ENCODE results near the gene FBXO33.
A peak's percentile ranks its signal among the peaks of the same experiment; 100 is the strongest.

FBXO33 gene, protein sequence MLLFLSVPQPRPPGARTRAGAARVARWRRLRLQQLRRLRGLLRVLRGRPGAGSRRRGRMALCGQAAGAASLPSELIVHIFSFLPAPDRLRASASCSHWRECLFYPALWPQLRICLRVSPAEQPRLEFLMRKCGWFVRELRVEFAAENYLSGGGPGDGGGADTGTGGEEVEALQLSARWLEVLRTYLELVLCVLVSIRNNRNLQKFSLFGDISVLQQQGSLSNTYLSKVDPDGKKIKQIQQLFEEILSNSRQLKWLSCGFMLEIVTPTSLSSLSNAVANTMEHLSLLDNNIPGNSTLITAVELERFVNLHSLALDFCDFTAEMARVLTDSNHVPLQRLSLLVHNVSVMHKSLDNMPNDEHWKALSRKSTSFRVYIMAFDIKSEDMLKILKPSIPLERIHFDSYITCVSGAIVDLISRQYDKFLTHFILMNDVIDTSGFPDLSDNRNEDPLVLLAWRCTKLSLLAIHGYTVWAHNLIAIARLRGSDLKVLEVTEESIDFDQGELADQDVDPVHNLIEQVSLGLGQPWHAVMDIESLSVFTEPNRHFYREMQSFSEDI

DNA sequence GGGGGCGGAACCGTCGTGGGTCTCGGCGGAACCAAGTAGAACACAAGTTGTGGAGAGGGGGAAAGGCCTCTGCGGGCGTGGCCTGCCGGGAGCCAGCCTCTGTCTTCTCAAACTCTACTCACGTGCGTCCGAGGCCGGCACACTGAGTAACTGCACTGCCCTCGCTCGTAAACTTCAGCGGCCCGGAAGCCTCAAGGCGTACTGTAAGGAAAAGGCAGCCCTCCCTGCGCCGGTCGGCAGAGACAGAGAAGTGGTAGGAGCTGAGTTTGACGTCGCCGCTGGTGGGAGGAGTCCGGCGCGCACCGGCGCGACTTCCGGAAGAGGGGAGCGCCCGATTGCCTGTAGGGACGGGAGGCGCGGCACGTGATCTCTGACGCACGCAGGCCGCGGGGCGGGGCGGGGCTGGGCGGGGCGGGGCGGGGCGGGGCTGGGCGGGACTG, at the start of gene FBXO33:
Gene FBXO33 (minus strand): TSS at position 255 of the 440 bp plus-strand sequence. CDS start 271 bp downstream, outside the sequence.
- peak; percentile 97 for DNase-seq (ENCODE audit: low spot score)

DNA sequence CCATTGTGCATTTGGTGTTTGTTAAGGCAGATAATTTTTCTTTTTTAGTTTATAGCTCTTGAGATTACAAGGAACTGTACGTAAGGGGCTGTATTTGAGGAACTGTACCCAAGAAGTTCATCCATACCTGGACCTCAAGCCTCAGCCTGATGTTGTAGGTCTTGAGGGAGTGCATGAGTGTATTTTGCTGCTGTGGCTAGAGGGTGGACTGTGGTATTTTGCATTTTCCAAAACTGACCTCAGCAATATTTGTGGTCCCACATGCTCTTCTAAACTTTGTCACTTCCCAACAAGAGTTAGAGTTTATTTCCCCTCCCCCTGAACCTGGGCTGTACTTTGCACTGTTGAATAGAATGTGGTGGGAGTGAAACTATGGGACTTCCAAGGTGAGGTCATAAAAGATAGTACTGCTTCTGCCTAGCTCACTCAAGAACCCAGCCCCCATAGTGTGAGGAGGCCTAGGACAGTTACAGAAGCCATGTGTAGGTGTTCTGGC, 42.2 kb upstream of the FBXO33 start:
- peak; percentile 36 for DNase-seq (ENCODE audit: low spot score)

GRCh38 chr14:39472078-39472477, 39.8 kb upstream of the FBXO33 start:
- DNase-seq (ENCODE audit: low spot score), result no peak

- DNase-seq (ENCODE audit: low spot score), result no peak
Measured at GRCh38 chr14:39469094-39469710, 37.0 kb upstream of the FBXO33 start.

- peak; percentile 61 for DNase-seq (ENCODE audit: low spot score)
Measured at GRCh38 chr14:39467889-39468524, 35.8 kb upstream of the FBXO33 start.

GRCh38 chr14:39459795-39460478, 27.7 kb upstream of the FBXO33 start:
- DNase-seq (ENCODE audit: low spot score), result no peak

DNA sequence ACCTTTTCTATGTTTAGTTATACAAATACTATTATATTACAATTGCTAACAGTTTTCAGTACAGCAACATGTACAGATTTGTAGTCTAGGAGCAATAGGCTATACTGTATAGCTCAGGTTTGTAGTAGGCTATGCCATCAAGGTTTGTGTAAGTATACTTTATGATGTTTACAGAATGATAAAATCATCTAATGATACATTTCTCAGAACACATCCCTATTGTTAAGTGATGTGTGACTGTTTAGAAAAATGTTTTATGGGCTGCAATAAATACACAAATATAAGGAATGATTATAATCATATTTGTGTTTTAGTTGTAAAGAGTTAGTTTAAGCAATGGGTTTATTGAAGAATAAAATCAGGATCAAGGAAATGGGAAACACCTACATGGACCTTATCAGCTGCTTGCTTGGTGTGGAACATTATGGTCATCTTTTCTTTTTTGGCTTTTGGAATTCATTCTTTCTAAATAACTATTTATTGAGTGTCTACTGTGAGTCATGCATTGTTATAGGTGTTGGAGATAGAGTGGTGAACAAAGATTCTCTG, 24.5 kb upstream of the FBXO33 start:
- DNase-seq (ENCODE audit: low spot score), result no peak

DNA sequence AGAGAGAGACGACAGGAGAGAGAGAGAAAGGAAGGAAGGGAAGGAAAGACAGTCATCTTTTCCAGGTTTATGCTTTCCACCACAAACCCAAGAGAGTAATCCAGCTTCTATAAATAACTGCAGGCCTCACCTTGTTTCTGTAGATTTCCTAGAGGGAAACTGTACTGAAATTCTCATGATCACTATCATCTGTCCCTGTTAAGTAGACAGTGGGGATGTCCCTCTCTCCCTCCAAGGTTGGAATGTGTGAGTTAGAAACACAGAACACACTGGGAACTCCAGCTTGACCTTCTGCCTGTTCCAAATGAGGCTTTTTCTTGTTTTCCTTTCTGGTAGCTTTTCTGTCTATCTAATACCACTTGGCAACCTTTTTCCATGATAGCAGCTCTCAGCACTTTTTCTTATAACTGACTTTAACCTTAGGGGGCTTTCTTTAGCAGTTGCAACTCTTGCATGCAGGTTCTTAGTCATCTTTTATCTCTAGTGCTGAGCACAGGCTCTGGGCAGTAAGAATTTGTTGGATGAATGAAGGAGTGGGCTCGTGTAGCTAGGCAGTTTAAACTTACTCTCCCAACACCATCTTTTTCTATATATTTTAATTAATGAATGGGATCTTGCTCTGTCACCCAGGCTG, 22.8 kb upstream of the FBXO33 start:
- no peak for DNase-seq (ENCODE audit: low spot score)

DNA sequence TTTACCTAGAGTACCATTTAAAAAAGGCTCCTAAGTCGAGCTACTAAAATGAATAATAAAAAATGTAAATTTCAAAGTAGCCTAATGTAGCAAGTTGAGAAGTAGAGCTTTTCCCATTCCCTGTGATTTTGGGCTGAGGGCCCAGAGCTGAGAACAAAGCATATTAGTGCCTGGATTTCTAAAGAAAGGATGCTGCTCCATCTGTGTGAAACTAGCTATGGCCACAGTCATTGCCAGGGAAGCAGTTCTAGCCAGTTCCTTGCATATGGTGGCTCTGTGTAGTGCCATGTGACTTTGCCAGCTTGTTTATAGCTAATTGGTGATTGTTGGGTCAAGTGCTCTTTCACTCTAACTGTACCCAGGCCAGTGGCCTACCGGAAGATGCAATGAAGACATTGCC, 20.4 kb upstream of the FBXO33 start:
- DNase-seq (ENCODE audit: low spot score), result no peak

DNA sequence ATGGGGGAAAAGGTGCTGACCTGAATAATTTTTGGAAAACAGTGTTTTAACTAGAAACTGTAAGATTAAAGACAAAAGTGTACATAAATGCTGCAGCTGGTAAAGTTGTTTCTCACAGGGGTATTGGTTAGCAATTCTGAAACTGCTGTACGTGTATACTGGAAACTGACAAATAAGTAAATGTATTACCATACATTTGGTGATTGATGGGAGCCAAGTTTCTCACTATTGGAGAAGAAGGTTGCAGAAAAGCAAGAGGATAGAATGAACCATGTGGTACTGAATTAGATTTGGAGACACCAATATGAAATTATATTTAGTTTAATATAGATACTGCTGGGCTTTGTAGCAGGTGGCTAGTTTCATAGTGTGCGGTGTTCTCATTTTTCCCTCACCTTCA, 19.6 kb upstream of the FBXO33 start:
- DNase-seq (ENCODE audit: low spot score), result no peak

- DNase-seq (ENCODE audit: low spot score), result no peak
Measured at GRCh38 chr14:39447175-39447661, 15.0 kb upstream of the FBXO33 start.

DNA sequence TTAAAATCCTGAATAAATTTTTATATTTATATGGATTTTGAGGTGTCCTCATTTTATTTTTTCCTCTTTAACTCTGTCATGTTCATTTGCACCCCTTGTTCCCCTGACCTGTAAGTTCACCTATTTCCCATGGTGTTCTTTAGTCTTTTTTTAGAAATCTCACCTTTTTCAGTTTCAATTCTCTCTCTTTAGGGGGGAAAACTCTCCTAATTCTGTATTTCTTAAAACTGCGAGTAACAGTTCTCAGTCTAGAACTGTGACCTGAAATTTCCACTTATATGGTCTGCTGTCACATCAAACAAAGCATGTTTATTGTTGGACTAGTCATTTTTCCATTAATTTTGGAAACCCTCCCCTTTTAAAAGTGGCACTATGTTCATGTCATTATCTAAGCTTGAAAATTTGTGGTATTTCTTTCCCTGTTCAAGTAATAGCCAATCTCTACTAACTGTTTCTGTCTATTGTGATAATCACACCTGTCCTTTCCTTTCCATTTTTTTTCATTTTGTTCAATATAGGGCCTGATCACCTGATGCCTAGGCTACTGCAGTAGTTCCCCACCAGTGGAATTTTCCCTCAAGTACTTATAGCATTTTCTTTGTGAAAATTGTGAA, 14.0 kb upstream of the FBXO33 start:
- DNase-seq (ENCODE audit: low spot score), result no peak

- no peak for DNase-seq (ENCODE audit: low spot score)
Measured at GRCh38 chr14:39442293-39442692, 10.1 kb upstream of the FBXO33 start.

DNA sequence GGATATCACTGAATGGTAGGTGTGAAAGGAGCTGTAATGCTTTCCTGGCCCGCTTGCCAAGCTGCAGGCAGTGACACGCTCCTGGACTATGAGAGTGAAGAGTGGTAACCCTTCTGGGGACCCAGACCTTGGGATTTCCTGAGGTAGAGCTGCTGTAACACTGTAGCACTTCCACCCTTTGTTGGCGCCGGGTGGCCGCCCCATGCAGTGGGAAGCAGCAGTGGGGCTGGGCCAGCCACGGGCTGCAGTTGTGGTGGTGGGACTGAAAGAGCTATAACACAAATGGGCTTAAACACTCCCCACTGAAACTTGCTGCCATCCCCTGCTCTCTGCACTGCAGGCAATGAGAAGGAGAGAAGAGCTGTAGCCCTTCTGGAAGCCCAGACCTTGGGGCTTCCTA, 9.6 kb upstream of the FBXO33 start:
- DNase-seq (ENCODE audit: low spot score), result no peak

DNA sequence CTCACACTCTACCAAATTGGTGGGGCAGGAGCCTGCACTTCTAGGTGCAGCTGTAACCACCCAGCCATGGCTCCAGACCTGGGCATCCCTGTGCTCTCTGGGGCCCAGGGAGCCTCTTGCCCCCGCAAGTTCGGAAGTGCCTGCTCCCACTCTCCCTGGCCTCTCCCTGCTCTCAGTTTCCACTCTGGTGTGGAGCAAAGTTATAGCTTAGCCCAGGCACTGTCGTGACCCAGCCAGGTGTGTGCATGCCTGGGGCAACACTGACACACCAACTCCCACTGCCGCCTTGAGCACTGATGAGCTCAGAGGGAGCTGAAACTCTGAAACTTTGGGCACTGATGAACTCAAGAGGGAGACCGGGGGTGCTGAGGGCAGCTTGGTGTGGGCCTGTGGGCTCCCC, 8.7 kb upstream of the FBXO33 start:
- no peak for DNase-seq (ENCODE audit: low spot score)

DNA sequence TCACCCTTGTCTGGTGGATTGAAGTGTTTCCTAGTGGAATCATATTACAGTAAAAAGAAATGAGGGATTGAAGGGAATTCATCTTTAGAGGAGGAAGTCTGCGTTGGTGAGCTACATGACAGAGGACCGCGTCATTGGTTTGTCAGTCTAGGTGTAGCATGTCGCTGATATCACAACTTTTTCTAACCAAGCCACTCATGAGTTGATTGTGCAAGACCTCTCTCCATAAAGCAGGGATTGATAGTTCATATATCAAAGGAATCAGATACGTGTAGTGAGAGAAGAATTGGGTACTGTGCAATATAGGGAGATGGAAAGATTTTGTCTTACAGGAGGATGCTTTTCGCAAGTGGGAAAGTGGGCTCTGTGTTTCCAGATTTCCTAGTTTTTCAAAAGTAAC, 3.0 kb upstream of the FBXO33 start:
- no peak for DNase-seq (ENCODE audit: low spot score)

- no peak for DNase-seq (ENCODE audit: low spot score)
Measured at GRCh38 chr14:39434401-39434800, 2.2 kb upstream of the FBXO33 start.

- no peak for DNase-seq (ENCODE audit: low spot score)
Measured at GRCh38 chr14:39433452-39433813, 1.2 kb upstream of the FBXO33 start.

GRCh38 chr14:39432619-39433451, 602 bp upstream of the FBXO33 start:
- peak; percentile 94 for DNase-seq (ENCODE audit: low spot score)

Data from kidney tubule cell (primary cell).